ENCODE results near the gene DCAF8. TPM values are rescaled to one million over a fixed set of nuclear protein-coding genes. Genes with fewer than 3 reads are reported as not detected.

Gene DCAF8
- total and polyA plus RNA-seq, 2 experiments from 2014 or later, result 55.0 to 104 TPM

DNA sequence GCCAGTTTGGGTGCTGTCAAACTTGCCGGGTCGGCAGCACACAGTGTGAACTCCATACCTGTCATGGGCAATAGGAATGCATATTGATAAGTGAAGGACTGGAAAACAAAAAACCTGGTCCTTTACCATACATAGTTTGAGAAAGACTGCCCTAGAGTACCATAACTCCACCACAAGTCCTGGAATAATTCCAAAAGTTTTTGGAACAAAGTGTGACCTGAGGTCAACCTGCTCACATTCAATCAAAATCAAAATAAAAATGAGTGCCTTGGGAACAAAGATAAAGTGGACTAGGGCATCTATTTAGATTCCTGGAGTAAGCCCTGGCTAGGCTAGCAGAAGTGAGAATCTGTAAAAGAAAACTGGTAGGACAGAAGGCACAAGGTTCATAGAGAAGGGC lies 15.0 kb upstream of the DCAF8 start (continued):
- no peak for TF ChIP-seq CREB1 (CRISPR knock-in tag; IDR thresholded peaks at IDR 0.05; ENCODE audit: low read depth)
- no peak for TF ChIP-seq ZNF114 (CRISPR knock-in tag; IDR thresholded peaks at IDR 0.05)
- no peak for TF ChIP-seq EZH2phosphoT487 (IDR thresholded peaks at IDR 0.05; ENCODE audit: unreplicated experiment)
- TF ChIP-seq NANOG (IDR thresholded peaks at IDR 0.05; ENCODE audit: borderline replicate concordance), result no peak
- TF ChIP-seq EZH2 (IDR thresholded peaks at IDR 0.05; ENCODE audit: low read depth, unreplicated experiment), result no peak
- TF ChIP-seq POLR2AphosphoS5 (IDR thresholded peaks at IDR 0.05; ENCODE audit: low read depth), result no peak

GRCh38 chr1:160271025-160271424 lies 8.7 kb upstream of the DCAF8 start:
- Histone ChIP-seq H3K4me1 (ENCODE audit: insufficient read depth) (no peaks in the 10 kb centered on the region), H3K27me3 (ENCODE audit: insufficient read depth) (no peaks in the 10 kb centered on the region), H3F3A (replicated peaks; ENCODE audit: low read depth) (no peaks in the 10 kb centered on the region), H3K36me3 (ENCODE audit: insufficient read depth) (no peaks in the 10 kb centered on the region), H3K9me2 (ENCODE audit: insufficient read depth) (no peaks in the 10 kb centered on the region), H3K4me2 (no peak overlapping the region), H3K27ac (ENCODE audit: low read depth) (no peak overlapping the region), H3K4me3 (no peak overlapping the region), H3K79me2 (replicated peaks; ENCODE audit: insufficient read depth) (no peaks in the 10 kb centered on the region), H2AFZ (no peak overlapping the region), H4K20me1 (replicated peaks; ENCODE audit: insufficient read depth) (0 out of 2 replicates have a peak, but pooled peaks cover 1% of the 10 kb centered on the region)
- TF ChIP-seq, protein P1, sequence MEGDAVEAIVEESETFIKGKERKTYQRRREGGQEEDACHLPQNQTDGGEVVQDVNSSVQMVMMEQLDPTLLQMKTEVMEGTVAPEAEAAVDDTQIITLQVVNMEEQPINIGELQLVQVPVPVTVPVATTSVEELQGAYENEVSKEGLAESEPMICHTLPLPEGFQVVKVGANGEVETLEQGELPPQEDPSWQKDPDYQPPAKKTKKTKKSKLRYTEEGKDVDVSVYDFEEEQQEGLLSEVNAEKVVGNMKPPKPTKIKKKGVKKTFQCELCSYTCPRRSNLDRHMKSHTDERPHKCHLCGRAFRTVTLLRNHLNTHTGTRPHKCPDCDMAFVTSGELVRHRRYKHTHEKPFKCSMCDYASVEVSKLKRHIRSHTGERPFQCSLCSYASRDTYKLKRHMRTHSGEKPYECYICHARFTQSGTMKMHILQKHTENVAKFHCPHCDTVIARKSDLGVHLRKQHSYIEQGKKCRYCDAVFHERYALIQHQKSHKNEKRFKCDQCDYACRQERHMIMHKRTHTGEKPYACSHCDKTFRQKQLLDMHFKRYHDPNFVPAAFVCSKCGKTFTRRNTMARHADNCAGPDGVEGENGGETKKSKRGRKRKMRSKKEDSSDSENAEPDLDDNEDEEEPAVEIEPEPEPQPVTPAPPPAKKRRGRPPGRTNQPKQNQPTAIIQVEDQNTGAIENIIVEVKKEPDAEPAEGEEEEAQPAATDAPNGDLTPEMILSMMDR (conservative IDR thresholded peaks at IDR 0.05; ENCODE audit: low read depth in 2 of 2), result no peak
- no peak for TF ChIP-seq ZNF331 (CRISPR knock-in tag; IDR thresholded peaks at IDR 0.05; ENCODE audit: low read depth)
- no peak for TF ChIP-seq ZNF462 (CRISPR knock-in tag; IDR thresholded peaks at IDR 0.05)
- TF ChIP-seq NANOG (IDR thresholded peaks at IDR 0.05; ENCODE audit: borderline replicate concordance), result no peak
- TF ChIP-seq EZH2phosphoT487 (IDR thresholded peaks at IDR 0.05; ENCODE audit: unreplicated experiment), result no peak
- no peak for TF ChIP-seq JUNB (IDR thresholded peaks at IDR 0.05; ENCODE audit: unreplicated experiment)
- TF ChIP-seq STAT1 (IDR thresholded peaks at IDR 0.05; ENCODE audit: unreplicated experiment), result no peak
- TF ChIP-seq ZNF114 (CRISPR knock-in tag; IDR thresholded peaks at IDR 0.05), result no peak
- TF ChIP-seq EZH2 (IDR thresholded peaks at IDR 0.05; ENCODE audit: low read depth, unreplicated experiment), result no peak
- TF ChIP-seq POLR2AphosphoS5 (IDR thresholded peaks at IDR 0.05; ENCODE audit: low read depth), result no peak
- Mint-ChIP-seq H3K27me3 (ENCODE audit: insufficient read depth, low read depth, poor library complexity) (peaks cover 3% of the 10 kb centered on the region), H3K36me3 (ENCODE audit: low read depth) (no peaks in the 10 kb centered on the region), H3K9me3 (no peaks in the 10 kb centered on the region), H3K4me1 (no peaks in the 10 kb centered on the region), H3K27ac (no peak overlapping the region), H3K4me3 (no peak overlapping the region)
- ATAC-seq (no peak), DNase-seq (ENCODE audit: low spot score) (no peak)

Measured in GM23338 (cell line).